ENCODE data around the gene RGS10. TPM values are rescaled to one million over a fixed set of nuclear protein-coding genes. Genes with fewer than 3 reads are reported as not detected.
"Not testable (repeated sequence)": the region's sequence is repeated elsewhere in the genome, so short reads cannot be mapped to it uniquely, and the experiment has no call there.

RGS10 gene, protein sequence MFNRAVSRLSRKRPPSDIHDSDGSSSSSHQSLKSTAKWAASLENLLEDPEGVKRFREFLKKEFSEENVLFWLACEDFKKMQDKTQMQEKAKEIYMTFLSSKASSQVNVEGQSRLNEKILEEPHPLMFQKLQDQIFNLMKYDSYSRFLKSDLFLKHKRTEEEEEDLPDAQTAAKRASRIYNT
- total RNA-seq: 116 and 125 TPM in 2 replicates

DNA sequence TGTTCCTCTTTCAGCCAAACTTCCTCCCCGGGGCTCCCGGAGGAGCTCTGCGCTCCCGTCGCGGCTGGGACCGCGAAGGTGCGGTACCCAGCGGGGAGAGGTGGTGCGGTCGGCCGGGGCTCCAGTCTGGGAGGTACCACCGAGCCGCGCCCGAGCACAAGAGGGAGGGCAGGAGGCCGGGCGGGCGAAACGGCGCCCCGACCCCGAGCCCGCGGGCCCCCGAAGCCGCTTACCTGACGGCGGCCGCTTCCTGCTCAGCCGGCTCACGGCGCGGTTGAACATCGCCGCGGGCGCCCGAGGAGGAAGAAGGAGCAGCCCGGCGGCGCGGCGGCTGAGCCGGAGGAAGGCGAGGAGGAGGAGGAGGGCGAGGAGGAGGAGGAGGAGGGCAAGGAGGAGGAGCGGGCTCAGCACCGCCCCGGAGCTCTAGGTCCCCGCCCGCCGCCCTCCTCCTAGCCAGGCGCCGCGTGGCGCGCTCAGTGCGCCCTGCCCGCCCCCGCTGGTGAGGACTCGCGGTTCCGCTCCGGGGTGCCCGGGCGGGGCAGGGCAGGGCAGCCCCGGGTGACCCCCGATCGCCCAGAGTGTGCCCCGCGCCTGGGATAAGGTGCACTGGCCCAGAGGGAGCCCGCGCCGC is at the start of gene RGS10:
Gene RGS10, minus strand, starts transcription at position 363 of the 631 bp plus-strand sequence. Its CDS starts 81 bp downstream, at position 282.
- intact Hi-C loops (cut with micrococcal nuclease): loop anchor here (1.0 to 2.0 kb wide), 9 partner anchors 40 to 462 kb away; partner anchors contain the start of genes EIF3A, GRK5 and SFXN4

DNA sequence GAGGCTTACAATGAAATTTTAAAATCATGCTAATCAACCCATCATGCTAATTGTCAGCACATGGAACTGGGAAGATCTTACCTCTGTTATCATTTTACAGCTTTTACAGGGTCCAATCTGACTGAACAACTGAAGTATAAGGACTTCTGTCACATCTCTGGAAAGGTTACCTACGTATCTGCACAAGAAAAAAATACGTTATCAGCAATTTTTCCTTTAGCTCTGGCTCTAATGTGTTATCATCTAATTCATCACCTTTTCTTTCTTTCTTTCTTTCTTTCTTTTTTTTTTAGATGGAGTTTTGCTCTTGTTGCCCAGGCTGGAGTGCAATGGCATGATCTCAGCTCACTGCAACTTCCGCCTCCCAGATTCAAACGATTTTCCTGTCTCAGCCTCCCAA is 45.6 kb upstream of the RGS10 start:
- intact Hi-C loops (cut with micrococcal nuclease): no loop called here

DNA sequence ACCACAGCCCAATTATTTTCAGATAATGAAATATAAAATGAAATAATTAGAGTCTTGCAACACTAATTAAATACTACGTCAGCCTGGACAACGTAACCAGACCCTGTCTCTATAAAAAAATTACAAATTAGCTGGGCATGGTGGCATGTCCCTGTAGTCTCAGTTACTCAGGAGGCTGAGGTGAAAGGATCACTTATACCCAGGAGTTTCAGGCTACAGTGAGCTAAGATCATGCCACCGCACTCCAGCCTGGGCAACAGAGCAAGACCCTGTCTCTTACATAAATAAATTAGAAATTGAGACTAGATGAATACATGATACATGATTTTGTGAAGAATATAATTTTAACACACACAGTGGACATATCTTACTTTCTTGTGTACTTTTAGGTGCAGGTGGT is 35.8 kb upstream of the RGS10 start:
- intact Hi-C loops (cut with micrococcal nuclease): no loop called here

DNA sequence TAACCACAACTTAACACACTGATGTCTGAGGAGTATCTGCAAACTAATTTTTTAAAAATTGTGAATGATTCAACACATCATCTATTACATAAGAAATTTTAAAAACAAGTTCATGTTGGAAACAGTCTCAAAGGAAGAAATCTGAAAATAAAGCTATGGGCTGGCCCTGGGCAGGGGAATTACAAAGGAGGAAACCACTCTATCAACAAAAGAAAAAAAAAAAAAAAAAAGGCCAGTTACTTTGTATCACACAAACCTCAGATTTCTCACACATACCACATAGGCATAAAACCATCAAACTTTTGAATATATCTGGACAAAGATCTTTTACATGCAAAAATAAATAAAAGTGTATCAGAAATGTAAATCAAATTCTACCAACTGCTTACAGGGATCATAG is 33.5 kb upstream of the RGS10 start:
- intact Hi-C loops (cut with micrococcal nuclease): loop anchor here (1.0 to 2.0 kb wide), 4 partner anchors 21 to 76 kb away; no protein-coding TSS in a partner anchor

DNA sequence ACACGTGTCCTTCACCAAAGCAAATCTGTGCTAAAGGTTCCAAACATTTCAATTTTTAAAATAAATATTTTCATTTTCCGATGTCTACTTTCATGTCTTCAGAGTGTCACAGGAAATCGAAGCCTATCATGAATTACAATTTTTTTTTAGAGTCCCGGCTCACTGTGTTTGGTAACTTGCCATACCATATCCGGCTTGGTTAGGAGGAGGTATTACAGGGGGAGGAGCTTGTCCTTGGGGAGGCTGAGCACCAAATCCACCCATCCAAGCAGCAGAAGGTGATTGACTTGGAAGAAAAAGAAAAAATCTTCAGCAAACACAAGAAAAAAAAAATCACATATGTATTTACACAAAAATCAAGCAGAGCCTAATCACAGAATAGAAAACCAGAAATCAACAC is 33.0 kb upstream of the RGS10 start:
- intact Hi-C loops (cut with micrococcal nuclease): loop anchor here (1.0 to 2.0 kb wide), 4 partner anchors 22 to 77 kb away; no protein-coding TSS in a partner anchor

DNA sequence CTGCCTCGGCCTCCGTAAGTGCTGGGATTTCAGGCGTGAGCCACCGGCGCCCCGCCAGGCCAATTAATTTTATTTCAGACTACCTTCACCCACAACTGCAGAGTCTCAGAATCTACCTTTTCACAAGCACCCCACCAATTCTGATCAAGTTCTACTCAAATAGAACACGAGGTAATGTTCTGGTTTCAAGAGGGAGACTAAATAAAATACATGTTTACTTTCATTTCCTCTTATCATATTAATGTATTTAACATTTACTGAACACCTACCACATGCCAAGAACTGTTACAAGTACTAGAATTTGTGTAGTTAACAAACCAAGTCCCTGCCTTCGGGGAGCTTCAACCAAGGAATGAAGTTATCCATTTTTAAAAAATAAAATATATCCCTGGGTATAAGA is 25.5 kb upstream of the RGS10 start:
- intact Hi-C loops (cut with micrococcal nuclease): no loop called here

DNA sequence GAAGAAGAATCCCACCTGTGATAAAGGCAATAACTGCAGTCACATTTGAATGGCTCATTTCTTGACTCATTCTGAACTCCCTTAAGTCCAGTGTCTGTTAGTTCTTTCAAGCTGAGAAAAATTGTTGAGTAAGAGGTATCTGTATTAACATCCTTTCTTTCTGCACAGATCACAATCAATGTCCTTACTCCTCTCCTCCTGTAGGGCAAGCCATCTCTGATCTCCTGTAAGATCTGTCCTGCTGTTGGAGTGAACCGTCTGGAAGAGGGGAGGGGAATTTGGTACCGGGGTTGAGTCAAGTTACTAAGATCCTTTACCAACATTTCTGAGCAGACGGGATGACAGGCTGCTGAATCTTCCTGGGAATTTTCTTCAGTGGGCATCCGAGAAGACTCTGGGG is 19.6 kb upstream of the RGS10 start:
- intact Hi-C loops (cut with micrococcal nuclease): no loop called here

DNA sequence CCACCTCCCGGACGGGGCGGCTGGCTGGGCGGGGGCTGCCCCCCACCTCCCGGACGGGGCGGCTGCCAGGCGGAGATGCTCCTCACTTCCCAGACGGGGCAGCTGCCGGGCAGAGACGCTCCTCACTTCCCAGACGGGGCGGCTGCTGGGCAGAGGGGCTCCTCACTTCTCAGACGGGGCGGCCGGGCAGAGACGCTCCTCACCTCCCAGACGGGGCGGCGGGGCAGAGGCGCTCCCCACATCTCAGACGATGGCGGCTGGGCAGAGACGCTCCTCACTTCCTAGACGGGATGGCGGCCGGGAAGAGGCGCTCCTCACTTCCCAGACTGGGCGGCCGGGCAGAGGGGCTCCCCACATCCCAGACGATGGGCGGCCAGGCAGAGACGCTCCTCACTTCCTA is 17.0 kb upstream of the RGS10 start:
- intact Hi-C loops (cut with micrococcal nuclease): not testable (repeated sequence)

DNA sequence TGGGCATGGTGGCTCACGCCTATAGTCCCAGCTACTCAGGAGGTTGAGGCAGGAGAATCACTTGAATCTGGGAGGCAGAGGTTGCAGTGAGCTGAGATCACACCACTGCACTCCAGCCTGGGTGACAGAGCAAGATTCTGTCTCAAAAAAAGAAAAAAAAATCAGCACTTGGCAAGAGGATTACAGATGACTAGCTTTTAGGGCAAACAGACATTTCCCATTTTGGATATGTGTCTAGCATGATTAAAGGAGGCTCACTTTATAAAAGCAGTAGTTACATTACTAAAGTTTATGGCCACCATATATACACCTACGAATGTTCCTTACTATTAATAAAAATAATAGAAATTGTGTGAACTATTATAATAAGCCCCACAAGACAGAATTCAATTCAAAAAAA is 13.6 kb upstream of the RGS10 start:
- intact Hi-C loops (cut with micrococcal nuclease): not testable (repeated sequence)

DNA sequence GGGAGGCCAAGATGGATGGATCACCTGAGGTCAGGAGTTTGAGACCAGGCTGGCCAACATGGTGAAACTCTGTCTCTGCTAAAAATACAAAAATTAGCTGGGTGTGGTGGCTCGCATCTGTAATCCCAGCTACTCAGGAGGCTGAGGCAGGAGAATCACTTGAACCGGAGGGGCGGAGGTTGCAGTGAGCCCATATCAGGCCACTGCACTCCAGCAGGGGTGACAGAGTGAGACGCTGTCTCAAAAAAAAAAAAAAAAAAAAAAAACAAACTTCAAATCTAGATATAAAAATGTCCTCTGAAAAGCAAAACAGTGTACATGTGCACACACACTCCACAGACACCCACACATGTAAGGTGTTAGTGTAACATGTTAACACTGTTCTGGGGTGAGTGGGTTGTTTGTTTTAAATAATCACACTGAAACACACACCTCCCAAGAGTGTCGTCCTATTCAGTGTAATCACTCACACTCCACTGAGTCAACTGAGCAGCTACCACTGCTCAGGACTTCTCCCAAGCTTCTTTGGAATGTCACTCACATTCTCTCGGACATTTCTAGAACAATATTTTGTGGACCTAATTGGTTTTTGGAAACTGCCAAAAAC is 12.8 kb upstream of the RGS10 start:
- intact Hi-C loops (cut with micrococcal nuclease): no loop called here

DNA sequence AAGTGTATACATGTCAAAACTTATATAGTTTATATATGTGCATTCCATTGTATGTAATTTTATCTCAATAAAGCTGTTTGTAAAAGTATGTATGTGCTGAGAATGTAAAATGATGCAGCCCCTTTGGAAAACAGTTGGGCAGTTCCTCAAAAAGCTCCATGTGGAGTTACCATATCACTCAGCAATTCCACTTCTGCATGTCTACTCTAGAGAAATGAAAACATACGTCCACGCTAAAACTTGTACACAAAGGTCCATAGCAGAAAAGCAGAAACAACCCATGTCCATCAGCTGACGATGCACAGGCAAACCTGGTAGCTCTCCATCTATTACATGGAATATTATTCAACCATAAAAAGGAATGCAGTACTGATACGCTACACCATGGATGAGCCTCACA is 8.3 kb upstream of the RGS10 start:
- intact Hi-C loops (cut with micrococcal nuclease): no loop called here

DNA sequence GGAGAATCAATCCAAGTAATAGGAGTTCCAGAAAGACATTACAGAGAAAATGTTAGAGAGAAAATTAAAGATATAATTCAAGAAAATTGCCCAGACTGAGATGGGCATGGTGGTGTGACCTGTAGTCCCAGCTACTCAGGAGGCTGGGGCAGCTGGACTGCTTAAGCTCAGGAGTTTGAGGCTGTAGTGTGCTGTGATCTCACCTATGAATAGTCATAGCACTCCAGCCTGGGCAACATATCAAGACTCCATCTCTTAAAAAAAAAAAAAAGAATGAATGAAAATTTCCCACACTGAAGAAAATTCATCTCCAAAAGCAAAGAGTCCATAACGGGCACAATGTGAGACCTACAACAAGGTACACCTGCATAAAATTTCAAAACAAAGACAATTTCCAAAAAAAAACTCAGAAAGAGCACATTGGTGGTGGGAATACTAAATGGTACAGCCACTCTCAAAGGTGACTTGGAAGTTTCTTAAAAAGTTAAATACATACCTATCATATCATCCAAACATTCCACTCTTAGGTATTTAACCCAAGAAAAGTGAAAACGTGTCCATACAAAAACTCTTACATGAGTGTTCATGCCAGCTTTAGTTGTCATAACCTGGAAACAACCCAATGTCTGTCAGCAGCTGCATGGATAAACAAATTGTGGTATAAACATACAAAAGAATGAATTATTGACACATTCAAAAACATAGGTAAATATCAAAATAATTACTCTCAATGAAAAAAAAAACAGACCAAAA is 6.9 kb upstream of the RGS10 start:
- intact Hi-C loops (cut with micrococcal nuclease): no loop called here

DNA sequence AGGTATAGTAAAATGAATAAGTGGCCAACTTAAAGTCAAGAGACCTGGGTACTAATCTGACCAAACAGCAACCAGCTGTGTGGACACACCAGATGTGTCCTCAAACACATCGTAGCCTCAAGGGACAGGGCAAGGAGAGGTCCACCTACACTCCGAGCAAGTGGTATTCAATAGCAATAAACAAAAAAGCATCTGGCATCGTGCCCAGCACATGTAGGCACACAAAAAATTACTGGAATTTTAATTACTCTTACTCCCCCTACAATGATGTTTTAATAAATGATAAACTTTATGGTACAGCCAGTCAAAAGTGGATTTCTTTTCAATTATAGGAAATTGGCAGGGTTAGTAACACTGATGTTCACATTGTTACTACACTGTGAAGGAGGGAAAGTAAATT is 3.5 kb upstream of the RGS10 start:
- intact Hi-C loops (cut with micrococcal nuclease): no loop called here

DNA sequence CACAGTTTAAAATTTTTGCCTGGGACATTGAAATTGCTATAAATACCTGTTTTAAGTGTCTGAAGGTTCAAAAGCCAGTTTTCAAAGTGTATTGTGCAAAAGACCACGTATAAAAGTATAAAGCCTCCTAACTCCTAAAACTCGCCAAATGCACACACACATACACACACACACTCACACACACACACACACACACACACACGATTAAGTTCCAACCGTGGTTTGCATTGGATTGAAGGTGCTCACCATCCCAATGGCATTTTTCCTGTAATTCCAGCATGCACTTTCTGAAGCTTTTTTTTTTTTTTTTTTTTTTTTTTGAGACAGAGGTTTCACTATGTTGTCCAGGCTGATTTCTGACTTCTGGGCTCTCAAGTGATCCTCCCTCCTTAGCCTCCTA is 2.8 kb upstream of the RGS10 start:
- intact Hi-C loops (cut with micrococcal nuclease): no loop called here

DNA sequence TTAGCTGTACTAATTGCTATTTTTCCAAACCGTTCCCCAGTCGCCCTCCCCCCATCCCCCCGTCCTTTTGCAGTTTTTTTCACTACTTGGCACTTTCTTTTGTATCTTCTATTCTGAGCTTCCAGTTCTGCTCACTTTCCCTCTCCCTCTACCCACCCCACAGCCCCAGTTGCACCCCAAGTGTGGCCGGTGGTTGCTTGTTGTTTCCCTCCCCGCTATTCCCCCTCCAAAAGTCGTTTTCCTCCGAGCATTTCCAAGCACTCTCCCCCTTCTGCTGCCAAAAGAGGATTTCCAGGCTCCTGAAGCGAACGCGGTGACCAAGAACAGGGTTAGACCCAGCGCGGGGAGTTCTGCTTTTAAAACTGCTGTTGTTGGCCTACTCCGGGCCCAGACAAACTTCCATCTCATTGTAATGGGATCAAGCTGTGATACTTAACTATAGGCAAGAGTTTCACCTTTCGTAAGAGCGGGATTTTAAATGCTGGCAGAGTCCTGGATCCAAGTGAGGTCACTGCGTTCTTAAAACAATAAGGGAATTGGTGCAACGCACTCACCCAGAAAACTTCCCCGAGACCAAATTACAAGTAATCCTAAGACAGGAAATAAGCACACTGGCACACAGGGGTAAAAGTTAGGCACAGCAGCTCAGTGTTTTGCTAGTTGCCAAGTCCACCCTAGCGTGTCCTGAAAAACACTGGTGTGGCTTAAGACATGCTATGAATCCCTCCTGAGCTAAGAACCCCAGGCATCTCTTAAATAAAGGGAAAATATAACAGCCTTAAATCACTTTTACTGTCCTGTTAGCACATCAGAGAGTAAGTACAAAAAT is 1.5 kb upstream of the RGS10 start:
- intact Hi-C loops (cut with micrococcal nuclease): loop anchor here (1.0 to 2.0 kb wide), 6 partner anchors 31 to 463 kb away; partner anchors contain the start of gene EIF3A

DNA sequence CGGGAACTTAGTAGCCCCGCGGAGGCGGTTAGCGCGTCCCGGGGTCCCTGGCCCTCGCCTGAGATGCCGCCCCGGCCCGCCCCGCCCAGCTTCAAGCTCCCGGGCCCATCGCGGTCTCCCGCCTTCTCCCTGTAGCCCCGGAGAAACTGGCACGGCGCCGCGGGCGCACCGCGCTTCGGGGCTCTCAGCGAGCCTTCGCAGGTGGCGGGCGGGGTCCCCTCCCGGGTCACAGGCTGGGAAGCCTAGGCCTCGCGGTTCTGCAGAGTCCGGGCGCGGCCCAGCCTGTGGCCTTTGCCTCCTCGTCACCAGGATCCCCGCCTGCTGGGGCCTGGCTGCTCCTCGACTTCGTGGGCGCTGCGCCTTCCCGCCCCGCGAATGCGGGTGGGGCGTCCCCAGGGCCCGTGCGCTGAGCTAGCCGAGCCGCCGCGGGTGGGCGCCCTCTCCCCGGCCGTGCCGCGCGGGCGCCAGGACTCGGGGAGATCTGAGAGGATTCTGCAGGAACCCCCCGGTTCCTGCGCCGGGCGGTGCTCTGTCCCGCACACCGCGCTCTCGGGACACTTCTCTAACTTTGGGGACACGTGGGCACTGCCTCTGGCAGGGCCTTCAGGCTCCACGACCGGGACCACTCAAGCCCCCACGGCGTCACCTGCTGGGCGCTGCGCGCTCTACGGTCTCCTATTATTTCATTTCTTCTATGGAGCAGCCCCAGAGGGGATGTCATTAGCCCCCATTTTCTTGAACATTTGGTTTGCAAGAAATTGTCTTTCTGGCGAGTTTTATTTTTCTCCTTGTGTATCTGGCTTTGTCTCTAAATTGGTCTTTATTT is 682 bp upstream of the RGS10 start:
- intact Hi-C loops (cut with micrococcal nuclease): loop anchor here (1.0 to 2.0 kb wide), 13 partner anchors 32 to 462 kb away; partner anchors contain the start of genes EIF3A, GRK5 and SFXN4

DNA sequence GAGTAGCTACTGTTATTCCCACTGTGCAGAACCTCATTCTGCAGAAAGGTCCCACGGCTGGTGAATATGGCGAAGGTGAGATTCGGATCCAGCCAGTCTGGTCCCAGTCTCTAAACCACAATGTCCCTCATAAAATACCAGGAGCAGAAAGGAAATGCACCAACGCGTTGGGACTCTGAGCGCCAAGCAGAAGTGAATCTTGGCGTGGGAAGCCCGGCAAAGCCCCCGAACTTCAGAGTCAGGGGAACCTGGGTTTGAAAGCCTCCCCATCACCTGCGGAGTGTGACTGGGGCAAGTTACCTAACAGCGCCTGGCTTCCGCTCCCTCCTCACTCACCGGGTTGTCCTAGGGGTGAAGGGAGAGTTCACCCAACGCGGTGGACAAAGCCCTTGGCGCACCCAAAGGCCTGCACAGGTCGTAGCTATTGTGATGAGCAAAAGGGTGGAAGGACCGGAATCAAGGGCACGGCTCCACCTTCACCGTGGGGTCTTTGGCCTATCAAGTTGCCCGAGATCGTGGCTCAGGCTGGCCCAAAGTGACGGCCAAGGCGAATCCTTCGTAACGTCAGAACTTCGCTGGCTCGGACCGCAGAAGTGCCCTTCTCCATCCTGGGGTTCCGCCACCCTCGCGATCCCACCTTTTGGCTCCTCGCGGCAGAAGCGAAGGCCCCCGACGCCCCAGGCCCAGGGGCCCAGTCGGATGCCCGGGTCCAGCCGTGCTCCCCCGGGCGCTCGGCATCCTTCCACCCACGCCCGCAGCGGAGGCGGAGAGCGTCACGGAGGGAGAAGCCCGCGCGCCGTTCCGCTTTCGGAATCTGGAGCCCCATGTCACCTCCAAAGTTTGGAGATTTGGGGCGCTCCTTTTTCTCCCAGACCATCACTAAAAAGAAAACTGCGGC is 811 bp downstream of the RGS10 start:
- intact Hi-C loops (cut with micrococcal nuclease): loop anchor here (1.0 to 2.0 kb wide), 12 partner anchors 25 to 461 kb away; partner anchors contain the start of genes EIF3A, GRK5, PRDX3 and SFXN4

DNA sequence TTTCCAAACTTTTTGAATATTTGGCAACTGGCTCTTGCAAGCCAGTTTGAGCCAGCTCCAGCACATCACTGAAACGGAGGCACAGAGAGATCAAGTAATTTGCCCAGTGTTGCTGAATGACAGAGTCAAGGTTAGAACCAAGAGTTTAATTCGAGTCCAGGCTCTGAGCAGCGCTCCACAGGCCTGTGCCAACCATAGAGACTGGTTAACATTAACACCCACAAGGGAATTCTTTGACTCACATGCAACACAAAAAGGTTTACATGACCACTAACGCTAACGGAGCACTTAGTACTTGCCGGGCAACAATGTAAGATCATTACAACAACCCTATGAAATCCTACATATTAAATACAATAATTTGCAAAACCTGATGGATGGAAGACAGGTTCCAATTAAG is 1.5 kb downstream of the RGS10 start:
- intact Hi-C loops (cut with micrococcal nuclease): loop anchor here (1.0 kb wide), 3 partner anchors 25 to 363 kb away; partner anchors contain the start of gene PRDX3

DNA sequence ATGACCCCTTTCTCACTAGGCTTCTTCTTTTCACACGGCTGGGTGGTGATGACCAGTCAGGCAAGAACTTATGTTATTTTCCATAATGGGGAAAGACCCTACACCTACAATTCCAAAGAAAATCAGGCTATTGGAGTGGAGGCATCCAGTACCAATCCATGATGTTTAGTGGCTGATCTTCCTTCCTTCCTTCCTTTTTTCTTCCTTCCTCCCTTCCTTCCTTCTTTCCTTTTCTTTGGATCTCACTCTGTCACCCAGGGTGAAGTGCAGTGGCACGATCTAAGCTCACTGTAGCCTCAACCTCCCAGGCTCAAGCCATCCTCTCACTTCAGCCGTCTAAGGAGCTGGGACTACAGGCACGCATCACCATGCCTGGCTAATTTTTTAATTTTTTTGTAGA is 2.5 kb downstream of the RGS10 start:
- intact Hi-C loops (cut with micrococcal nuclease): no loop called here

Measured in T-helper 1 cell treated with Interleukin-12 subunit alpha and Interleukin-12 subunit beta and Interleukin-4 antibody, amounts not matched to agents 30 ng/mL and 1 ng/mL, for 36 hours (primary cell).